Astrocyte (in vitro differentiated cells and primary cell): Measurements from ENCODE around the gene SLC4A2. TPM values are rescaled to one million over a fixed set of nuclear protein-coding genes. Genes with fewer than 3 reads are reported as not detected.

Experiments used
- DNase-seq: peaks from one replicate; pipeline ENCODE4 v3.0.0-alpha.2; 2010; ENCODE audit warnings: low read depth
- FAIRE-seq: peaks from 2 replicates; lab custom pipeline; 2011; peaks lifted over from hg19 to GRCh38; lab: Jason Lieb, UNC
- H2AFZ ChIP-seq: 2 replicates; pipeline ENCODE4 v1.6.0; 2012; ENCODE audit warnings: low read depth, low read length, inconsistent platforms
- H3K27ac ChIP-seq: 2 replicates; pipeline ENCODE4 v1.5.1; 2011; ENCODE audit warnings: low read depth, low read length, inconsistent platforms
- H3K27me3 ChIP-seq: 2 replicates; pipeline ENCODE4 v1.6.0; 2011; ENCODE audit warnings: low read length, inconsistent platforms; ENCODE audit not compliant: insufficient read depth
- H3K36me3 ChIP-seq: 2 replicates; pipeline ENCODE4 v1.5.1; 2011; ENCODE audit warnings: low read length, inconsistent platforms; ENCODE audit not compliant: insufficient read depth
- H3K4me1 ChIP-seq: 2 replicates; pipeline ENCODE4 v1.5.1; 2011; ENCODE audit warnings: low read length, inconsistent platforms; ENCODE audit not compliant: insufficient read depth
- H3K4me2 ChIP-seq: 2 replicates; pipeline ENCODE4 v1.6.0; 2012; ENCODE audit warnings: low read length, inconsistent platforms
- H3K4me3 ChIP-seq: 2 replicates; pipeline ENCODE4 v1.5.1; 2011; ENCODE audit warnings: low read depth, mild to moderate bottlenecking, low read length, inconsistent platforms; ENCODE audit not compliant: insufficient read depth
- H3K79me2 ChIP-seq: 2 replicates; pipeline ENCODE4 v1.6.0; 2012; ENCODE audit warnings: mild to moderate bottlenecking, low read length, inconsistent platforms; ENCODE audit not compliant: insufficient read depth
- H3K9ac ChIP-seq: 2 replicates; pipeline ENCODE4 v1.6.0; 2012; ENCODE audit warnings: mild to moderate bottlenecking, low read length, inconsistent platforms
- H3K9me3 ChIP-seq: 2 replicates; pipeline ENCODE4 v1.5.1; 2012; ENCODE audit warnings: low read depth, mild to moderate bottlenecking, low read length, inconsistent platforms; ENCODE audit not compliant: insufficient read depth
- H4K20me1 ChIP-seq: 2 replicates; pipeline ENCODE4 v1.6.0; 2012; ENCODE audit warnings: low read length, inconsistent platforms; ENCODE audit not compliant: insufficient read depth
- H3K27ac Mint-ChIP-seq: one replicate; pipeline ENCODE4 v1.8.0; 2021; ENCODE audit warnings: mild to moderate bottlenecking, mixed read lengths; ENCODE audit not compliant: unreplicated experiment
- H3K27me3 Mint-ChIP-seq: one replicate; pipeline ENCODE4 v1.8.0; 2021; ENCODE audit warnings: low read depth, mixed read lengths; ENCODE audit not compliant: unreplicated experiment
- H3K36me3 Mint-ChIP-seq: one replicate; pipeline ENCODE4 v1.8.0; 2021; ENCODE audit warnings: low read depth, mixed read lengths; ENCODE audit not compliant: unreplicated experiment
- H3K4me1 Mint-ChIP-seq: one replicate; pipeline ENCODE4 v1.8.0; 2021; ENCODE audit warnings: low read depth, mixed read lengths; ENCODE audit not compliant: unreplicated experiment
- H3K4me3 Mint-ChIP-seq: one replicate; pipeline ENCODE4 v1.8.0; 2021; ENCODE audit warnings: mild to moderate bottlenecking, moderate library complexity, mixed read lengths; ENCODE audit not compliant: unreplicated experiment
- H3K9me3 Mint-ChIP-seq: one replicate; pipeline ENCODE4 v1.8.0; 2021; ENCODE audit warnings: mild to moderate bottlenecking, mixed read lengths; ENCODE audit not compliant: unreplicated experiment
- CTCF ChIP-seq: IDR thresholded peaks from 2 replicates; pipeline ENCODE4 v1.5.1; 2011; ENCODE audit warnings: low read depth, mild to moderate bottlenecking, inconsistent platforms, low read length, moderate library complexity; ENCODE audit not compliant: insufficient read depth
- EZH2 ChIP-seq: IDR thresholded peaks from 2 replicates; pipeline ENCODE4 v1.6.1; 2012; ENCODE audit warnings: mild to moderate bottlenecking, low read length, inconsistent platforms; ENCODE audit not compliant: insufficient read depth
- total RNA-seq: library from RNA; stranded (reverse); gene quantifications from 2 replicates; pipeline ENCODE4 v1.2.1, GENCODE V29; 2021

The SLC4A2 gene
- total RNA-seq, 1 donor from 2014 or later = 302 TPM

- H3K4me3 ChIP-seq = no peak overlapping the region
- H3K36me3 ChIP-seq = no peaks in the 10 kb centered on the region
- H3K9me3 ChIP-seq = no peaks in the 10 kb centered on the region
- H2AFZ ChIP-seq = no peak overlapping the region
- H3K79me2 ChIP-seq = peaks cover 94% of the 10 kb centered on the region
- DNase-seq (no peak), FAIRE-seq (no peak)
- TF ChIP-seq EZH2 = no peak
- no peak for TF ChIP-seq CTCF
- H3K27ac ChIP-seq = no peak overlapping the region
- Mint-ChIP-seq H3K36me3 (peaks cover 7% of the 10 kb centered on the region), H3K4me3 (no peak overlapping the region), H3K4me1 (peaks cover 29% of the 10 kb centered on the region), H3K27me3 (no peaks in the 10 kb centered on the region), H3K27ac (no peak overlapping the region), H3K9me3 (no peaks in the 10 kb centered on the region)
- no peak overlapping the region for H3K4me2 ChIP-seq
- H4K20me1 ChIP-seq = peaks cover 89% of the 10 kb centered on the region
- H3K27me3 ChIP-seq = no peaks in the 10 kb centered on the region
- peaks cover 8% of the 10 kb centered on the region for H3K4me1 ChIP-seq
- H3K9ac ChIP-seq = no peak overlapping the region
Observed at GRCh38 chr7:151094675-151095074, 35.3 kb downstream of the SLC4A2 start.

DNA sequence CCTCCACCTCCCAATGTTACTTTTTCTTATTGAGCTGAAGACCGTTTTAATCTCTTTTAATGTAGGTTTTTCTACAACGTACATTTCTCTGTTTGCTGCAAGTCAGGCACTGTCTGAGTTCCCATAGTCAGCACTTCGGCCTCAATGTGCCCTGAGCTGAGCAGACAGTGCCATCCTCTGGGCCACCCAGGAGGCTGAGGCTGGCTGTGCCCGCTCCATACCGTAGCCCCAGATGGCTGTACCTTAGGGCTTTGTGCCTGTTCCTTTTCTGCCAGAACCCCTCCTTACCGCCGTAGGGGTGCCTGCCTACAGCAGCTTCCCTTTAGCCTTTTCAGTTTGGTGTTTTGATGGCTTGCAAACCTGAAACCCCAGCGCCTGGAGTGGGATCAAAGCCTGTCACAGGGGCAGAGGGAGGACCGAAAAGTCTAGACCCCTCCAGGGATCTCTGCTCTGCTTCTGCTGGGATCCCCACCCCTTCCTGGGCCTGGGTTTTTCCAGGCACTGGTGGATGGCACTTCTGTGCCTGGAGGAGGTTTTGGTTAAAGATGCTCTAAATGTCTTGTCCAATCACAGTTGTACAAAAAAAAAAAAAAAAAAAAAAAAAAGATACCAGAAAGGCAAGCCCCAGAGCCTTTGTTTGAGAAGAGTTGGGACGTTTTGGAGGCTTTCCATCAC lies 35.9 kb downstream of the SLC4A2 start:
- H3K27me3 ChIP-seq = no peaks in the 10 kb centered on the region
- Mint-ChIP-seq H3K27ac (no peak overlapping the region), H3K36me3 (peaks cover 7% of the 10 kb centered on the region), H3K4me1 (peaks cover 23% of the 10 kb centered on the region), H3K27me3 (no peaks in the 10 kb centered on the region), H3K4me3 (no peak overlapping the region), H3K9me3 (no peaks in the 10 kb centered on the region)
- no peak overlapping the region for H3K27ac ChIP-seq
- H3K9ac ChIP-seq = no peak overlapping the region
- DNase-seq (no peak), FAIRE-seq (no peak)
- no peak overlapping the region for H2AFZ ChIP-seq
- H4K20me1 ChIP-seq = peaks cover 89% of the 10 kb centered on the region
- no peak overlapping the region for H3K4me2 ChIP-seq
- H3K4me3 ChIP-seq = no peak overlapping the region
- no peak for TF ChIP-seq CTCF
- TF ChIP-seq EZH2 = no peak
- peaks cover 5% of the 10 kb centered on the region for H3K4me1 ChIP-seq
- no peaks in the 10 kb centered on the region for H3K36me3 ChIP-seq
- peaks cover 94% of the 10 kb centered on the region for H3K79me2 ChIP-seq
- no peaks in the 10 kb centered on the region for H3K9me3 ChIP-seq

GRCh38 chr7:151095828-151096475 lies 36.6 kb downstream of the SLC4A2 start:
- H3K4me1 Mint-ChIP-seq = peaks cover 19% of the 10 kb centered on the region
- no peaks in the 10 kb centered on the region for H3K27me3 Mint-ChIP-seq
- DNase-seq = no peak
- Histone ChIP-seq H3K4me3 (no peak overlapping the region), H4K20me1 (peaks cover 90% of the 10 kb centered on the region), H3K27ac (no peak overlapping the region), H3K9me3 (no peaks in the 10 kb centered on the region), H3K79me2 (peaks cover 95% of the 10 kb centered on the region), H3K36me3 (no peaks in the 10 kb centered on the region), H3K4me1 (peaks cover 5% of the 10 kb centered on the region), H3K9ac (no peak overlapping the region), H2AFZ (no peak overlapping the region), H3K27me3 (no peaks in the 10 kb centered on the region), H3K4me2 (no peak overlapping the region)
- peaks cover 4% of the 10 kb centered on the region for H3K36me3 Mint-ChIP-seq
- H3K4me3 Mint-ChIP-seq = no peak overlapping the region
- no peak for FAIRE-seq
- TF ChIP-seq CTCF (no peak), EZH2 (no peak)
- H3K27ac Mint-ChIP-seq = no peak overlapping the region
- H3K9me3 Mint-ChIP-seq = no peaks in the 10 kb centered on the region
